Gastroesophageal sphincter (tissue), 4 donors: ENCODE measurements around the gene ANKH. TPM values are rescaled to one million over a fixed set of nuclear protein-coding genes. Genes with fewer than 3 reads are reported as not detected.

Experiments used
- ATAC-seq: fragments of 150-250 bp; one replicate; pipeline ENCODE4 v1.9.1; 2016; ENCODE audit warnings: mild to moderate bottlenecking, moderate library complexity
- H3K27ac ChIP-seq, 4 donors: fragments of 200-600 bp; sonication (generic) in 3 of 4; 1 replicate in 3 of 4; 2 replicates in 1 of 4; pipeline ENCODE4 v1.5.1; 2016 to 2019
- H3K27me3 ChIP-seq: fragments of 200-600 bp; sonication (generic); one replicate; pipeline ENCODE4 v1.5.1; 2019
- H3K36me3 ChIP-seq, 2 donors: fragments of 200-600 bp; sonication (generic); one replicate each; pipeline ENCODE4 v1.5.1; 2019; ENCODE audit warnings: control low read depth in 1 of 2
- H3K4me1 ChIP-seq, 3 donors: fragments of 200-600 bp; sonication (generic); 1 replicate in 2 of 3; 2 replicates in 1 of 3; pipeline ENCODE4 v1.5.1; 2016 to 2019; ENCODE audit warnings: control low read depth in 2 of 3
- H3K4me3 ChIP-seq, 2 donors: fragments of 200-600 bp; sonication (generic); one replicate each; pipeline ENCODE4 v1.5.1; 2019; ENCODE audit warnings: mild to moderate bottlenecking in 1 of 2, moderate library complexity in 1 of 2
- H3K9me3 ChIP-seq, 3 donors: fragments of 200-600 bp; sonication (generic); one replicate each; pipeline ENCODE4 v1.5.1; 2017 to 2019; ENCODE audit warnings: control low read depth in 2 of 3
- CTCF ChIP-seq, 4 experiments: fragments of 200-600 bp in 2 of 4; fragments of 450-650 bp in 2 of 4; sonication (generic) in 1 of 4; IDR thresholded peaks; one replicate each; pipeline ENCODE4 v1.5.1; 2017 to 2019; ENCODE audit warnings: antibody characterized with exemption in 4 of 4, mild to moderate bottlenecking in 2 of 4, moderate library complexity in 2 of 4
- EP300 ChIP-seq: sonication (generic); formaldehyde crosslinking; IDR thresholded peaks from one replicate; pipeline ENCODE4 v1.6.1; 2017; ENCODE audit warnings: antibody characterized with exemption, mild to moderate bottlenecking
- POLR2A ChIP-seq, 2 donors: fragments of 450-650 bp; IDR thresholded peaks; one replicate each; pipeline ENCODE4 v1.6.1; 2017; ENCODE audit warnings: antibody characterized with exemption in 2 of 2, mild to moderate bottlenecking in 2 of 2, moderate library complexity in 1 of 2
- POLR2AphosphoS5 ChIP-seq: sonication (generic); formaldehyde crosslinking; IDR thresholded peaks from one replicate; pipeline ENCODE4 v1.6.1; 2017; ENCODE audit warnings: antibody characterized with exemption
- WGBS, 2 donors: methylation state at CpG; one replicate each; pipeline ENCODE4 v1.1.5; 2018; ENCODE audit warnings: low coverage in 1 of 2; 5-methylcytosine and 5-hydroxymethylcytosine counted together
- total RNA-seq, 4 donors: library from RNA; depleted of rRNA; stranded (reverse); fragments of >200 nt; gene quantifications; one replicate each; pipeline ENCODE4 v1.1.0, GENCODE V29; 2016

Gene ANKH
- total RNA-seq, 4 donors from 2014 or later = 30.0 to 45.2 (median 36.0) TPM

GRCh38 chr5:14890846-14891245, 19.3 kb upstream of the ANKH start:
- ATAC-seq = no peak
- H3K9me3 ChIP-seq = no peaks in the 10 kb centered on the region
- no peaks in the 10 kb centered on the region for H3K27me3 ChIP-seq
- no peaks in the 10 kb centered on the region for H3K36me3 ChIP-seq
- TF ChIP-seq CTCF (IDR thresholded peaks at IDR 0.05) (no peak), POLR2AphosphoS5 (no peak), EP300 (no peak), POLR2A (IDR thresholded peaks at IDR 0.05) (no peak)
- H3K27ac ChIP-seq = no peak overlapping the region
- no peaks in the 10 kb centered on the region for H3K4me1 ChIP-seq
- 88 to 100% methylated on average over 2 to 5 of the region's 5 CpGs for WGBS, 2 donors
- H3K4me3 ChIP-seq = no peak overlapping the region

GRCh38 chr5:14884062-14884612, 12.6 kb upstream of the ANKH start:
- TF ChIP-seq POLR2A (IDR thresholded peaks at IDR 0.05) = no peak
- no peak for TF ChIP-seq CTCF (IDR thresholded peaks at IDR 0.05)
- TF ChIP-seq POLR2AphosphoS5 = no peak
- TF ChIP-seq EP300 = no peak
- peaks cover 5% of the 10 kb centered on the region for H3K27me3 ChIP-seq
- ATAC-seq = no peak
- no peaks in the 10 kb centered on the region for H3K4me1 ChIP-seq
- no peaks in the 10 kb centered on the region for H3K36me3 ChIP-seq
- WGBS, 2 donors = 77 to 81% methylated on average over 3 to 4 of the region's 4 CpGs
- no peak overlapping the region for H3K4me3 ChIP-seq
- H3K27ac ChIP-seq = no peak overlapping the region
- no peaks in the 10 kb centered on the region for H3K9me3 ChIP-seq

- Histone ChIP-seq H3K27ac (no peak overlapping the region), H3K36me3 (no peaks in the 10 kb centered on the region), H3K27me3 (peaks cover 7% of the 10 kb centered on the region), H3K4me1 (no peaks in the 10 kb centered on the region), H3K9me3 (no peaks in the 10 kb centered on the region), H3K4me3 (no peak overlapping the region)
- WGBS, 2 donors = 81 to 82% methylated on average over 3 to 5 of the region's 10 CpGs
- ATAC-seq = no peak
- TF ChIP-seq POLR2AphosphoS5 (no peak), EP300 (no peak), CTCF (IDR thresholded peaks at IDR 0.05) (no peak), POLR2A (IDR thresholded peaks at IDR 0.05) (no peak)
These were observed 11.3 kb upstream of the ANKH start for GRCh38 chr5:14882658-14883580.

GRCh38 chr5:14881826-14882225, 10.2 kb upstream of the ANKH start:
- H3K36me3 ChIP-seq = no peaks in the 10 kb centered on the region
- TF ChIP-seq EP300 (no peak), POLR2A (IDR thresholded peaks at IDR 0.05) (no peak), CTCF (IDR thresholded peaks at IDR 0.05) (no peak), POLR2AphosphoS5 (no peak)
- H3K9me3 ChIP-seq = no peaks in the 10 kb centered on the region
- no peak for ATAC-seq
- no peaks in the 10 kb centered on the region for H3K4me1 ChIP-seq
- 84 to 85% methylated on average over 4 to 5 of the region's 9 CpGs for WGBS, 2 donors
- no peak overlapping the region for H3K27ac ChIP-seq
- no peak overlapping the region for H3K4me3 ChIP-seq
- peaks cover 7% of the 10 kb centered on the region for H3K27me3 ChIP-seq
